SU-DHL-6 (cell line): Measurements from ENCODE around the gene REXO5.

Experiments
- H2AFZ ChIP-seq: fragments of 200-600 bp; sonication (generic); 2 replicates; pipeline ENCODE4 v1.6.1; 2014; ENCODE audit warnings: low read depth, mild to moderate bottlenecking, moderate library complexity, mixed read lengths, antibody characterized with exemption, low read length; ENCODE audit not compliant: severe bottlenecking
- H3F3A ChIP-seq: fragments of 200-600 bp; shearing (Covaris generic); 2 replicates; pipeline ENCODE4 v1.6.0; 2016; ENCODE audit warnings: antibody characterized with exemption, mild to moderate bottlenecking; ENCODE audit not compliant: insufficient read depth
- H3K27ac ChIP-seq: fragments of 200-600 bp; sonication (generic); 2 replicates; pipeline ENCODE4 v1.5.1; 2016; ENCODE audit warnings: low read depth, mild to moderate bottlenecking, low read length, moderate library complexity, mixed read lengths
- H3K27me3 ChIP-seq: fragments of 200-600 bp; sonication (generic), shearing (Covaris generic); 2 replicates; pipeline ENCODE4 v1.6.0; 2014; ENCODE audit warnings: mild to moderate bottlenecking, low read length
- H3K36me3 ChIP-seq: fragments of 200-600 bp; sonication (generic); 2 replicates; pipeline ENCODE4 v1.6.1; 2014; ENCODE audit warnings: mild to moderate bottlenecking, low read length, mixed read lengths
- H3K4me2 ChIP-seq: fragments of 300-600, 200-600 bp; shearing (Covaris generic), sonication (generic); 2 replicates; pipeline ENCODE4 v1.6.0; 2014; ENCODE audit warnings: low read length, low read depth, mild to moderate bottlenecking; ENCODE audit not compliant: poor library complexity, severe bottlenecking
- H3K4me3 ChIP-seq: fragments of 200-600 bp; sonication (generic); 2 replicates; pipeline ENCODE4 v1.5.1; 2014; ENCODE audit warnings: antibody characterized with exemption, low read length, mild to moderate bottlenecking, mixed read lengths; ENCODE audit not compliant: insufficient read depth, poor library complexity, severe bottlenecking
- H3K79me2 ChIP-seq: fragments of 200-600 bp; sonication (generic); 2 replicates; pipeline ENCODE4 v1.6.1; 2014; ENCODE audit warnings: mild to moderate bottlenecking, low read length, moderate library complexity; ENCODE audit not compliant: insufficient read depth
- H3K9ac ChIP-seq: fragments of 200-600 bp; sonication (generic); 2 replicates; pipeline ENCODE4 v1.7.0; 2014; ENCODE audit warnings: mild to moderate bottlenecking, low read length
- H3K9me2 ChIP-seq: fragments of 200-600 bp; sonication (generic); replicated peaks from 2 replicates; pipeline ENCODE4 v1.6.1; 2014; ENCODE audit warnings: low read length; ENCODE audit not compliant: insufficient read depth
- H3K9me3 ChIP-seq: fragments of 200-600 bp; sonication (generic); 2 replicates; pipeline ENCODE4 v1.6.1; 2014; ENCODE audit warnings: low read length, mixed read lengths; ENCODE audit not compliant: insufficient read depth
- H4K20me1 ChIP-seq: fragments of 200-600 bp; sonication (generic); 2 replicates; pipeline ENCODE4 v1.6.1; 2014; ENCODE audit warnings: low read depth, mild to moderate bottlenecking, antibody characterized with exemption, low read length, moderate library complexity, mixed read lengths
- EZH2phosphoT487 ChIP-seq: fragments of 200-600 bp; sonication (generic), shearing (Covaris generic); conservative IDR thresholded peaks from 2 replicates; pipeline ENCODE4 v1.6.1; 2018; ENCODE audit warnings: mild to moderate bottlenecking, antibody characterized with exemption, low read length, moderate library complexity, mixed read lengths
- TF ChIP-seq, protein P1 (sequence below): fragments of 200-600 bp; sonication (generic); IDR thresholded peaks from one replicate; pipeline ENCODE4 v1.5.1; 2017; ENCODE audit warnings: antibody characterized with exemption, mild to moderate bottlenecking, low read length, moderate library complexity; ENCODE audit not compliant: insufficient read depth, poor library complexity, severe bottlenecking

The REXO5 gene

DNA sequence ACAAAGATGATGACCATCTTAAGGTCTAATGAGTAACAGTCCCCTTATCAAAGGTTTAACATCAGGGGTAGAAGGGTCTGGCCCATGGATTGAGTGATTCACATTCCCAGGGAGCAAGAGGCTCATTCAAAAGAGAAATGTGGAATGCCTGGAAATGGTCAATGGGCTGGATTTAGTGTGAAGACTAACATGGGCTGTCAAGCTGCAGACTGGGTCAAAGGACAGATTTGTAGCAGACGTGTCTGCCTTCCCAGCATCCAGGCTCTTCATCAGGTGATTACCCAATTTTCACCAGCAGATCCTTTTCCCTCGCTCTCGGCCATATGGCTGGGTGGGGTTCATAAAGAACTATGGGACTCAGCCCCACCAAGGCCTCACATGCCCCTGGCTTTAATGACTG, 67.0 kb downstream of the REXO5 start:
- H4K20me1 ChIP-seq, result no peaks in the 10 kb centered on the region
- H3K36me3 ChIP-seq, result no peaks in the 10 kb centered on the region
- TF ChIP-seq EZH2phosphoT487, result no peak
- TF ChIP-seq, protein P1, sequence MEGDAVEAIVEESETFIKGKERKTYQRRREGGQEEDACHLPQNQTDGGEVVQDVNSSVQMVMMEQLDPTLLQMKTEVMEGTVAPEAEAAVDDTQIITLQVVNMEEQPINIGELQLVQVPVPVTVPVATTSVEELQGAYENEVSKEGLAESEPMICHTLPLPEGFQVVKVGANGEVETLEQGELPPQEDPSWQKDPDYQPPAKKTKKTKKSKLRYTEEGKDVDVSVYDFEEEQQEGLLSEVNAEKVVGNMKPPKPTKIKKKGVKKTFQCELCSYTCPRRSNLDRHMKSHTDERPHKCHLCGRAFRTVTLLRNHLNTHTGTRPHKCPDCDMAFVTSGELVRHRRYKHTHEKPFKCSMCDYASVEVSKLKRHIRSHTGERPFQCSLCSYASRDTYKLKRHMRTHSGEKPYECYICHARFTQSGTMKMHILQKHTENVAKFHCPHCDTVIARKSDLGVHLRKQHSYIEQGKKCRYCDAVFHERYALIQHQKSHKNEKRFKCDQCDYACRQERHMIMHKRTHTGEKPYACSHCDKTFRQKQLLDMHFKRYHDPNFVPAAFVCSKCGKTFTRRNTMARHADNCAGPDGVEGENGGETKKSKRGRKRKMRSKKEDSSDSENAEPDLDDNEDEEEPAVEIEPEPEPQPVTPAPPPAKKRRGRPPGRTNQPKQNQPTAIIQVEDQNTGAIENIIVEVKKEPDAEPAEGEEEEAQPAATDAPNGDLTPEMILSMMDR, result no peak
- no peak overlapping the region for H3K4me3 ChIP-seq
- H3K27me3 ChIP-seq, result no peaks in the 10 kb centered on the region
- H3K27ac ChIP-seq, result no peak overlapping the region
- peaks cover 5% of the 10 kb centered on the region for H3K79me2 ChIP-seq
- no peaks in the 10 kb centered on the region for H3K9me2 ChIP-seq
- no peaks in the 10 kb centered on the region for H3K9me3 ChIP-seq
- H3F3A ChIP-seq, result no peaks in the 10 kb centered on the region
- no peak overlapping the region for H2AFZ ChIP-seq
- H3K9ac ChIP-seq, result no peak overlapping the region
- no peak overlapping the region for H3K4me2 ChIP-seq

DNA sequence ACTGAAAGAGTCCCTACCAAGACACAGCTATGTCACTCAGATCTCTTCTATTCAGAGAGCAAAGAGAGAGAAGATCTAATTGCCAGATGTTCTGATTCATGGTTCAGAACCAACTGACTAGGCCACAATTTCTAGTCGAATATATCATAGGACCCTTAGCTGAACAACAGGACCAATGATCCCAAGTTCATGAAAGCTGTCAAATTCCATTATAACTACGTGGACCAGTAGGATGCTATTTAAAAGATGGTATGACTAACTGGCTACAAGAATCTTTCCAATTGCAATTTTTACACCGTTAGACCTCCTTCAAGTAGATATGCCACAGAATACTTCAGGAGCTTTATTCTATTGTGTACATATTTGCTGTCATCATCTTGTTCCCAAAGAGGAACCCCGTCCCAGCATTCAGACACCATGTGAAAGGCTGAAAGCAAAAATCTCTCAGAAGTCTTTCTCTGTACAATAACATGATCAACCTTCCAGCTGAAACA, 67.8 kb downstream of the REXO5 start:
- TF ChIP-seq, protein P1, result no peak
- no peak for TF ChIP-seq EZH2phosphoT487
- Histone ChIP-seq H4K20me1 (no peaks in the 10 kb centered on the region), H2AFZ (no peak overlapping the region), H3F3A (no peaks in the 10 kb centered on the region), H3K4me3 (no peak overlapping the region), H3K9me3 (no peaks in the 10 kb centered on the region), H3K9ac (no peak overlapping the region), H3K36me3 (no peaks in the 10 kb centered on the region), H3K27ac (no peak overlapping the region), H3K4me2 (no peak overlapping the region), H3K9me2 (no peaks in the 10 kb centered on the region), H3K79me2 (peaks cover 5% of the 10 kb centered on the region), H3K27me3 (no peaks in the 10 kb centered on the region)

DNA sequence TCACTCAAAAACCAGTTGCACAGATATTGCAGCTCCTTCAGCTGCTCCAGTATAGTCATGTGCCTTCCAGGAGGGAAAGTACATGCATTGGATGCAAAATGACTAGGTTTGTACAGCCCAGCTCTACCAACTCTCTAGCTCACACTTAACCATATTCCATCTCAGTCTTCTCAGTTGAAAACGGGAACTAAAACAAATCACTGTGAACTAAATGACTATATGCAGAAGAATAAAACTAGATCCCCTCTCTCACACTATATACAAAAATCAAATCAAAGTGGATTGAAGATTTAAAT, 69.0 kb downstream of the REXO5 start:
- Histone ChIP-seq H2AFZ (no peak overlapping the region), H4K20me1 (no peaks in the 10 kb centered on the region)
- no peak for TF ChIP-seq EZH2phosphoT487
- TF ChIP-seq, protein P1, result no peak

DNA sequence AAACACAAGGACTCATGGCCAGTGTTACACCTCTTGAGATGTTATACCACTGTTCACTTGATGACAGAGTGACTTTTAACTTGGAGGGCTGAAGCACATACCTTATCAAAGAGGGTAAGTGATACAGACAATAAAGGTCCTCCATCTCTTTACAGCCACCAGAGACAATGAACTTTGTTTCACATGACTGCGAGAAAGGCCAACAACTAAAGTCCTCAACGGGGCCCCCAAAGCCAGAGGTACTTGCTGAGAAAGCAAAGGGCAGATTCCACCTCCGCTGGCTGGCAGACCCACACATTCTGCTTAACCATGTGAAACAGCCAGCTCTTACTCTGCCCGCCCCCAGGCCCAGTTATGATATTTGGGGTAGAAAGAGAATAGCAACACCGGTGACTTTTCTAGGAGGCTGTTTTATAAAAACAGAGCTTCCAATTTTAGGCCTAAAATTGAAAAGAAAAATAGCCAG, 72.4 kb downstream of the REXO5 start:
- H3K36me3 ChIP-seq, result no peaks in the 10 kb centered on the region
- H3K9me2 ChIP-seq, result no peaks in the 10 kb centered on the region
- TF ChIP-seq, protein P1, result no peak
- no peak for TF ChIP-seq EZH2phosphoT487
- H3K27me3 ChIP-seq, result no peaks in the 10 kb centered on the region
- no peaks in the 10 kb centered on the region for H3F3A ChIP-seq
- H4K20me1 ChIP-seq, result no peaks in the 10 kb centered on the region
- no peak overlapping the region for H3K9ac ChIP-seq
- no peaks in the 10 kb centered on the region for H3K9me3 ChIP-seq
- H3K27ac ChIP-seq, result no peak overlapping the region
- H2AFZ ChIP-seq, result no peak overlapping the region
- H3K4me2 ChIP-seq, result no peak overlapping the region
- H3K79me2 ChIP-seq, result peaks cover 5% of the 10 kb centered on the region
- H3K4me3 ChIP-seq, result no peak overlapping the region

More for the DNA sequence above, 69.0 kb downstream of the REXO5 start:
- H3K27ac ChIP-seq, result no peak overlapping the region
- no peak overlapping the region for H3K4me2 ChIP-seq
- no peaks in the 10 kb centered on the region for H3K9me3 ChIP-seq
- peaks cover 5% of the 10 kb centered on the region for H3K79me2 ChIP-seq
- H3K27me3 ChIP-seq, result no peaks in the 10 kb centered on the region
- H3K9ac ChIP-seq, result no peak overlapping the region
- no peak overlapping the region for H3K4me3 ChIP-seq
- no peaks in the 10 kb centered on the region for H3F3A ChIP-seq
- H3K9me2 ChIP-seq, result no peaks in the 10 kb centered on the region
- H3K36me3 ChIP-seq, result no peaks in the 10 kb centered on the region
